ENCODE data around the gene VMP1. TPM values are rescaled to one million over a fixed set of nuclear protein-coding genes. Genes with fewer than 3 reads are reported as not detected.

VMP1 gene
- 100 to 1,000 TPM; 189 to 206 TPM for total RNA-seq

DNA sequence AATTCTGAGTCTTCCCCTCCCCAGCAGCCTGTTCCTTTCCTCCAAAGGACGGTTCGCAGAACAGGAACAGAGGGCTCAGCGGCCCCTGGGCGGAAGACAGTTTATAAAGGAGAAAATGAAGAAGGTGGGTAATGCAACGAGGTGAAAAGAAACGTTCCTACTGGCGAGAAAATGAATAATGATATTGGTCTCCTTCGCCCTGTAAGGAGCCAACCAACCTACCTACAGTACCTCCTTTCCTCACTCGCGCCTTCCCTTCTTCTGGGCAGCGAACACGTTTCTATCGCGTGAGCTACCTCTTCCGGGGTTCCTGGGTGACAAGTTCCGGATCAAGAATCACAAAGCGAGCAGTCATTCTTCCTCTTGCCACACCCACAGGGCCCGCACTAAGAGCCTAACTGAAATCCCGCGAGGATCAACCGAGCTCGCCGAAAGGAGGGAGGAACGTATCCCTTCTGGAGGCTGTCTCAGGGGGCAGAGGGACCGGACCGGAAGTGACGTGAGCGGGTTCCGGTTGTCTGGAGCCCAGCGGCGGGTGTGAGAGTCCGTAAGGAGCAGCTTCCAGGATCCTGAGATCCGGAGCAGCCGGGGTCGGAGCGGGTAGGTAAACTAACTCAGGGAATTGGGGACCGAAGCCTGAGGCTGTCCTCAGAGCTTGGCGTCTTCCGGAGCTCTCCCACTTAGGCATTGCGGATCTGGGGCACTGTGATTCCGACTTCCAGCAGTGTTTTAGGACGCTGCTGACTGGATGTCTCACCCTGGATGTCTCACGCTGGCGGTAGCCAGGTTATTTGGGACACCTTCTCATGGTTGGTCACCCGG, at the start of gene VMP1, which contains the start of gene PTRH2:
VMP1 (plus strand) TSS at position 506 of the 822 bp plus-strand sequence. CDS start 23,793 bp downstream, outside the sequence.
PTRH2 (minus strand) TSS at position 282 of the 822 bp plus-strand sequence. CDS start 9,452 bp downstream, outside the sequence.

Small RNAs within 50 kb of the gene (microRNA-seq; reads per million reads assigned to microRNA genes)
- 545,682 reads per million, percentile 100 among the genes with 10 or more reads in this experiment for gene MIR21 (ENCODE audit: borderline microRNAs expressed, borderline replicate concordance)

Other genes starting within 250 kb of the VMP1 start
- gene DHX40, start 142.0 kb upstream of the VMP1 start, total RNA-seq = 10 to 100 TPM; 20.2 to 23.9 TPM
- gene CLTC, start 87.8 kb upstream of the VMP1 start, total RNA-seq = 100 to 1,000 TPM; 128 to 130 TPM
- 10 to 100 TPM; 17.5 to 19.1 TPM for gene PTRH2, start 224 bp upstream of the VMP1 start, total RNA-seq
- 10 to 100 TPM; 10.3 to 12.4 TPM for gene TUBD1, start 185.3 kb downstream of the VMP1 start, total RNA-seq
- gene RPS6KB1, start 185.5 kb downstream of the VMP1 start, total RNA-seq = 10 to 100 TPM; 44.4 to 52.3 TPM